NCI-H1417 treated with DMSO at 0.1 percent for 48 hours (cell line): ENCODE measurements around the gene DGKG.
A peak's percentile ranks its signal among the peaks of the same experiment; 100 is the strongest.

Experiments used
- DNase-seq: peaks from one replicate; lab custom pipeline; 2025; lab: John Stamatoyannopoulos, UW

Gene DGKG

GRCh38 chr3:186108941-186109865, 252.8 kb downstream of the DGKG start, which contains the start of gene ETV5:
Gene ETV5 (minus strand): TSS chr3:186109089. CDS start chr3:186105868, 3,221 bp downstream.
- peak; percentile 99 for DNase-seq

- no peak for DNase-seq
These were observed 253.7 kb downstream of the DGKG start for GRCh38 chr3:186108106-186108940.

GRCh38 chr3:186107215-186108105, 254.6 kb downstream of the DGKG start:
- DNase-seq = peak; percentile 56

GRCh38 chr3:186105543-186105942, 256.5 kb downstream of the DGKG start:
- DNase-seq = no peak

- no peak for DNase-seq
These were observed 259.3 kb downstream of the DGKG start for GRCh38 chr3:186102687-186103086.

- no peak for DNase-seq
These were observed 261.6 kb downstream of the DGKG start for GRCh38 chr3:186100398-186100797.

GRCh38 chr3:186099178-186099577, 262.9 kb downstream of the DGKG start:
- no peak for DNase-seq

- DNase-seq = no peak
These were observed 263.3 kb downstream of the DGKG start for GRCh38 chr3:186098740-186099139.

- DNase-seq = peak; percentile 97
These were observed 264.2 kb downstream of the DGKG start for GRCh38 chr3:186097663-186098451.

- DNase-seq = no peak
These were observed 264.7 kb downstream of the DGKG start for GRCh38 chr3:186097317-186097662.
